ENCODE results near the gene CHMP6.
"Not testable (repeated sequence)": the region's sequence is repeated elsewhere in the genome, so short reads cannot be mapped to it uniquely, and the experiment has no call there.

CHMP6 gene

DNA sequence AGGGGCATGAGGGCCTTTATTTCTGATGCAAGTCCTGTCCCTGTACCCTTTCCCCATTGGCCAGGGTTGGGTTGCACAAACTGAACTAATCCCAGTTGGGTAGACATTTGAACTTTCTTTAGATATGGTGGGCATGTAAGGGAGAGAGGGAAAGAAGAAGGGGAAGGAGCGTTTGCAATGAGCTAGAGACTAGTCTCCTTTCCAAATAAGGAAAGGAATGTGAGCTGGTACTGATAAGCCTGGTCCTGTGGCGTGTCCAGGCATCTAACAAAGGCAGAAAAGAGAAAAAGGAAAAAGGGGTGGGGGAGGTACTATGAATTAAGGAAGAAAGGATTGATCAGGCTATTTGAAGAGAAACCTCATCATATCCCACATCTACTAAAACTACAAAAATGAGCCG, 20.3 kb downstream of the CHMP6 start:
- no peak for DNase-seq (ENCODE audit: low read depth, low spot score)

DNA sequence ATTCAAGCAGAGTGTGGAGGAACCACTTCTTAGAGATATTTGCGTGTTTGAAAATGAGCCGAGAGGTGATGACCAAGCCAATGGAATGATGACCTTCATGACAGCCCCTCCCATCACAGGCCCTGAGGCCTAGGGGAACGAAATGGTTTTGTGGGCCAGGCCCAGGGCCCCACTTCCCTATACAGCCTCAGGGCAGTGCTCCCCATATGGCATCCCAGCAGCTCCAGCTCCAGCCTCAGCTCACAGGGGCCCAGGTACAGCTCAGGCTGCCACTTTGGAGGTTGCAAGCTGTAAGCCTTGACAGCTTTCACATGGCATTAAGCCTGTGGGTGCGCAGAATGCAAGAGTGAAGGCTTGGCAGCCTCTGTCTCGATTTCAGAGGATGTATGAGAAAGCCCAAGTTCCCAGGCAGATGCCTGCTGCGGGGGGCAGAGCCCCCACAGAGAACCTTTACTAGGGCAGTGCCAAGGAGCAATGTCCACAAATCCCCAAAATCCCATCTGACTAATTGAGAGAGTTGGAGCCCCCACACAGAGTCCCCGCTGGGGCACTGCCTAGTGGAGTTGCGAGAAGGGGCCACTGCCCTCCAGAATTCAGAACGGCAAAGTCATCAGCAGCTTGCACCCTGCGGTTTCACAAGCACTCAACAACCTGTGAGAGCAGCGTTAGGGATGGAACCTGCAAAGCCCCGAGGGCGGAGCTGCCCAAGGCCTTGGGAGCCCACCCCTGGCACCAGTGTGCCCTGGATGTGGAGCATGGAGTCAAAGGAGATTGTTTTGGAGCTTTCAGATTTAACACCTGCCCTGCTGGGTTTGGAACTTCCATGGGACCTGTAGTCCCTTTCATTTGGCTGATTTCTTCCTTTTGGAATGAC, 21.2 kb downstream of the CHMP6 start:
- DNase-seq (ENCODE audit: low read depth, low spot score) = no peak

DNA sequence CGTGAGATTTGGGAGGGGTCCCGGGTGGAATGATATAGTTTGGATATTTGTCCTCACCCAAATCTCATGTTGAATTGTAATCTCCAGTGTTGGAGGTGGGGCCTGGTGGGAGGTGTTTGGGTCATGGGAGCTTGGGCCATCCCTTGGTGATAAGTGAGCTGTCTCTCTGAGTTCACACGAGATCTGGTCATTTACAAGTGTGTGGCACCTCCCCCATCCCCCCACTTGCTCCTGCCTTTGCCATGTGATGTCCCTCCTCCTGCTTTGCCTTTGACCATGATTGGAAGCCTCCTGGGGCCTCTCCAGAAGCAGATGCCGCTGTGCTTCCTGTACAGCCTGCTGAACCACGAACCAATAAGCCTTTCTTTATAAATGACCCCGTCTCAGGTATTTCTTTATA, 22.0 kb downstream of the CHMP6 start:
- no peak for DNase-seq (ENCODE audit: low read depth, low spot score)

- no peak for DNase-seq (ENCODE audit: low read depth, low spot score)
Observed at GRCh38 chr17:81015136-81015535, 23.5 kb downstream of the CHMP6 start.

DNA sequence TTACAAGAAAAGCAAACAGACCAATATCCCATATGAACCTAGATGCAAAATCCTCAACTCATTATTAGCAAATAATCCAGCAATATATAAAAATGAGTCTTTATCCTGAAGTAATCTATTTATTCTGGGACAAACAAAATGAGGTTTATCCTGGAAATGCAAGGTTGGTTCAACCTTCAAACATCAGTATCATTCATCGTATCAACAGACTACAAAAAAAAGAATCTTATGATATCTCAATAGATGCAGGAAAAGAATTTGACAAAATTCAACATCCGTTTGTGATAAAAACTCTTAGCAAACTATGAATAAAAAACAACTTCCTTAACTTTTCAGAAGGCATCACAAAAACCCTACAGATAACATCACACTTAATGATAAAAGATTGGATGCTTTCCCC, 24.9 kb downstream of the CHMP6 start:
- DNase-seq (ENCODE audit: low read depth, low spot score) = no peak

- DNase-seq (ENCODE audit: low read depth, low spot score) = not testable (repeated sequence)
Observed at GRCh38 chr17:81017330-81017729, 25.7 kb downstream of the CHMP6 start.

DNA sequence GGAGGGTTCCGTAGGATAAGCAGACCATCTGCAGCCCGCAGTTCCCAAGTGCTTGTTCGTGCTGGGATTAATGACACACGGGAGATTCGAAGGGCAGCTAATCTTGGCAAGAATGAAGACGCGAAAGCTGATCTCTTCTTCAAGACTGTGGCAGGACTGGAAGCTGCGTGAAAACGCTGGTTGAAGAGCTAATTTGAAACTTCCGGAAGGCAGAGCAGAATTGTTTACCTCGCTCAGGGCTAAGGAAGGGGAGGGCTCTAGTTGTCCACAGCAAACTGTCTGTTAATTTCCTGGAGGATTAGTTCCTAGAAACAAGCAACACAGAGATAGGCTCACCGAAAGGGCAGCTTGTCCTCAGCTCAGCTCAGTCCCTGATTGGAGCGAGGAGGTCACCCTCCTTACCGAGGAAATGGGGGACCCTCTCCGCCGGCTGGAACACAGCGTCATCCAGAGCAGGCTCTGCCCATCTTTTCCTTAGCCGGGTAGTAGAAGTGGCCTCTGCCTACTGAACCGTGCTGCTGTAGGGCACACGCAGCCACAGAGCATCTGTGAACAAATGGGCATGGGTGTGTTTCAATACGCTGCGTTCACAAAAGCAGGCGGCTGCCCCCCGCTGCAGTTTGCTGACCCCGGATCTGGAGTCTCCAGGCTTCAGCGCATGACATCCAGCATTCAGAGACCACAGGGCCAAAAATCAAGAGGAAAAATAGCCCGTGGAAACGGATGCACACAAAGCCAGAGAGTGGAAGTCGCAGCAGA, 26.6 kb downstream of the CHMP6 start:
- no peak for DNase-seq (ENCODE audit: low read depth, low spot score)

GRCh38 chr17:81019563-81020442, 28.2 kb downstream of the CHMP6 start:
- no peak for DNase-seq (ENCODE audit: low read depth, low spot score)

DNA sequence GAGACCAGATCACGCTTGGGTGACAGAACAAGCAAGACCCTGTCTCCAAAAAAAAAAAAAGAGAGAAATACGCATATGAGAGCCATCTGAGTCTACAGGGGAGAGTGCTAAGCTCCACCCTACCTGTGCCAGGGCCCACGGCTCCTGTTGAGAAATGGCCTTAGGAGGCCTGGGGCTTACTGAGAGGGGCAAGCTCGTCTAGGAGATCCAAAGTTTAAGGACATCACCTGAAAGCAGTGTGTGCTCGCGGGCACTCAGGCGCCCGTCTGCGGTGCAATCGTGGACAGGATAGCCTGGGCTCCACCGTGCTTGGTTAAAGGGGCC, 28.8 kb downstream of the CHMP6 start:
- no peak for DNase-seq (ENCODE audit: low read depth, low spot score)

DNA sequence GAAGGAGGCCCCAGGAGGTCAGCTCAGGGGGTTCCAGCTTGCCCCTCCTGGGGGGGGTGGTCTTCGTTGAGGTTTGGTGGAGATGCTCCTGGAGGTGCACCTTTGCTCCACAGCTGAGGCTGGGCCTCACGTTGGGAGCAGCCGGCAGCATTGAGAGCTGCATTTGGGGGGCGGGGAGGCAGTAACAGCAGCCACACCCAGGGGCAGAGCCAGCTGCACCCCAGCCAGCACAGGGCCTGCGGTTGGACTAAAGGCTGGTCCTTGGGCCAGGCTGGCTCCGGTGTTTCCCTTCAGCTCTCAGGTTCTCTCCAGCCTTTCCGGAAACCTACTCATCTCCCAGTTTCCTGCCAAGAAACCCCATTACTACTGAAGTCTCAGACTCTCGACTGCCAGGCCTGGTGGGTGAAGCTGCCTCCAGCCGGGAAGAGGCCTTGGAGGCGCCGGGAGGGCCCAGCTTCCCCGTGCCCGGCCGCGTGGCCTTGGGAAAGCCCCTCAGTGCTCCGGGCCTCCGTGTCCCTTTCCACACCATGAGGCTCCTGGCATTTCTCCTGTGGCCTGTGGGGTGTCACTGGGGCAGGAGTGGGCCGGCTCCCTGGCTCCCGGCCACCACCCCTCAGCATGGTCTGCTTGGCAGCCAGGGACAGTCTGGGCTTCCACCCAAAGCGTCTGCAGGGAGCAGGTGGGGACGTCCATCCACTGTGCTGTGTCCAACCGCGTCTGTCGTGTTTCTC, 29.3 kb downstream of the CHMP6 start:
- no peak for DNase-seq (ENCODE audit: low read depth, low spot score)

DNA sequence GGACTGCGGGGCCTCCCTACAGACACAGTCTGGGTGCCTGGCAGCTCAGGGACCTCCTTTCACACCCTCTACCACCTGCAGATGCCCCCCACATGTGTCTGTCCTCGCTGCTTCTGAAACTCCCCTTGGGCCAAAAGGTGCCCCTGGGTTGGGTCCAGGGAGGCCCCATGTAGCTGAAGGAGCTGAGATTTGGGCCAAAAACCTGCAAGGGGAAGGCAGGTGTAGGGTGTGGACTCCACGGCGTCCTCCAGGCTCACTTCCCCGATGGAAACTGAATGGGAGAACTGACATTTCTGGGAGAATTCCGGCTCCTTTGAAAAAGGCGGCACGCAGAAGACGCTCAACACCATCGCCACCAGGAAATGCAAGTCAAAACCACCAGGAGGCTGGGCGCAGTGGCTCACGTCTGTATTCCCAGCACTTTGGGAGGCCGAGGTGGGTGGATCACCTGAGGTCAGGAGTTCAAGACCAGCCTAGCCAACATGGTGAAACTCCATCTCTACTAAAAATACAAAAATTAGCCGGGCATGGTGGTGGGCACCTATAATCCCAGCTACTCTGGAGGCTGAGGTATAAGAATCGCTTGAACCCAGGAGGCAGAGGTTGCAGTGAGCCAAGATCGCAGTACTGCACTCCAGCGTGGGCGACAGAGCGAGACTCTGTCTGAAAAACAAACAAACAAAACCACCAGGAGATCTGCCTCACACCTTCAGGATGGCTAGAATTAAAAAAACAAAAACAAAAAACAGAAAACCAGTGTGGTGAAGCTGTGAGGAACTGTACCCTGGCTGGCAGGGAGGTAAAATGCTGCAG, 30.1 kb downstream of the CHMP6 start:
- DNase-seq (ENCODE audit: low read depth, low spot score) = no peak

GRCh38 chr17:81022344-81022676, 30.7 kb downstream of the CHMP6 start:
- DNase-seq (ENCODE audit: low read depth, low spot score) = no peak

- DNase-seq (ENCODE audit: low read depth, low spot score) = no peak
Observed at GRCh38 chr17:81025065-81025740, 33.6 kb downstream of the CHMP6 start.

GRCh38 chr17:81025741-81026129, 34.1 kb downstream of the CHMP6 start:
- no peak for DNase-seq (ENCODE audit: low read depth, low spot score)

DNA sequence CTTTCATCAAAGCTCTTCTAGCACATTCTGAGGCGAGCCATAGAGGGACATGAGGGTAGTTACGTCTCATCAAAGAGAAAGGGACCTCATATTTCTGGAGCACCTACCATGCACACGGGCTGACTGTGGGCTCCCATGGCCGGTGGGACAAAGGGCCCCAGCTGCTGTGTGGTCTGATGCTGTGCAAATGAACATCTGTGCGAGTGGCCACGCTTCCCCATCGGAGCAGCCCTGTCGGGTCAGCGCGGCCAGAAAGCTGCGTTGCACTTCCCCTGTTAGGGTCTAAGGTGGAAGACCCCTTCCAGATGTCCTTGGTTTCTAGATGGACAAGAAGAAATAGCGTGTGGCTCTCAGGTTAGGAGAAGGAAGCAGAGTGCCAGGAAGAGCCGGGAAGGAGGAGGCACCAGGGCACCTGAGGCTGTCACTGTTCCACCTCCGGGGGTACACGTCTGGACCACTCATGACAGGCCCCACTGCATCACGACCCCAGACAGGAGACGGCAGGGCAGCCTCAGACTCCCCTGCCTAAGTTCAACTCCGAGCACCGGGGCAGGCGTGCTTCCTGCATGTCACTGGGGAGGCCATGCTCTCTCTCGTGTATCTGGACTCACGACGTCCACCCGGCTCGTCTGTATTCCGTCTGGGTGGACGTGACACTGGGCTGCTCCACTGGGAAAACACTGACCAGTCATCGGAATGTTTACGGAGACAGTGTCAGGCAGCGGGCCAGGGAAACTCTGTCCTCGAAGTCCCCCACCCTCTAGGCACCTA, 34.8 kb downstream of the CHMP6 start:
- no peak for DNase-seq (ENCODE audit: low read depth, low spot score)

DNA sequence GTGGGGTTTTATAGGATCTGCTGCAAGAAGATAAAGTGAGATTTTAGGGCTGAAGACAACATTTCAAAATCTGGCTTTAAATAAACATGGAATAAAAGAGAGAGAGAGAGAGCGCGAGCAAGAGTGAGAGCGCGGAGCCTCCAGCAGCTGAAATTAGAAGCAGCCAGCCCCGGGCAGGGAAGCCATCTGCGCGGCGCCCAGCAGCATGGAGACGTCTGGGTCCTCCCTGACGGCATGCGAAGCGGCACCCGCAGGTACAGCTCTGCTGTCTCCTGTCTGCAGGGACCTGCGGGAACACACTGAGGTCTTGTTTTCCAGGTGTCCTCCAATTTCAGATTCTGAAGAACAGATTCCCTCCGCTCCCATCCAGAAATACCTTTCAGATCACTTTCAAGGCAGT, 35.4 kb downstream of the CHMP6 start:
- no peak for DNase-seq (ENCODE audit: low read depth, low spot score)

DNA sequence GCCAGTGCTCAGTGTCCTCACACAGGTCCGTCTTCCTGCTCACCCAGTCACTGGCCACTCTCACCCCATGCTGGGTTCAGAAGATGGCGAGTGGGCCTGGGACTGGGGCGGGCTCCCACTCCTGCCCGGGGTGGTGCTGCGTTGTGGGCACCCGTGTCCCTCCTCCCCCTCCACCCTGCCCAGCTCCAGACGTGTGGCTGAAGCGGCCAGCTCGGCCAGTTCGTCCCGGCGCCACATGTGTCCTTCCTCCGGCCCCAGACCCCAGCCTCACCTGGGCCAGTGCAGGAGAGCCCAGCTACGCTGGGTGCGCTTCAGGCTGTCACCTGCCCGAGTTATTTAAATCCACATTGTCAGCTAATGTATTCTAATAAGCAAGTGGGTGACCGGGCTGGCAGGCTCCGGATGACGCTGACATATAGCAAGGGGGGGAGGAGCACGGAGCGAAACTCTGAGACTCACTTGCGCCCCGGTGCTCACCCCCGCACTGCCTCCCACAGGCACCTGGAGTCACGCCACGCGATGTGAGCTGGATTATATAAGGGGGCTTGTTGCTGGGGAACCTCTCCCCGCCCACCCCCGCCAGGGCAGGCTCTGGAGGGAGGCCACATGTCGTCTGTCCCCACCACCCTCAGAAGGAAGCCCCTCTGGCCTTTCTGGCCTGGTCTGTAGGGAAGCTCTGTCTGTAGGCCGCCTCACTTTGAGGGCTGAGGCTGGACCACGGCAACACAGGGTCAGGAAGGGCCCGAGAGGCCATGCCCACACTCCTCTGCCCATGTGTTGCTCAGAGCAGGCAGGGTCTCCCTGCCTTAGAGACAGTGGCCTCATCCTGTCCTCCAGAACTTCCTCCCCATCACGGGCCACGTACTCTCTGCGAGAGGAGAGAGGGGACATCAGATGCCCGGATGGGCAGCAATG, 36.2 kb downstream of the CHMP6 start:
- DNase-seq (ENCODE audit: low read depth, low spot score) = no peak

DNA sequence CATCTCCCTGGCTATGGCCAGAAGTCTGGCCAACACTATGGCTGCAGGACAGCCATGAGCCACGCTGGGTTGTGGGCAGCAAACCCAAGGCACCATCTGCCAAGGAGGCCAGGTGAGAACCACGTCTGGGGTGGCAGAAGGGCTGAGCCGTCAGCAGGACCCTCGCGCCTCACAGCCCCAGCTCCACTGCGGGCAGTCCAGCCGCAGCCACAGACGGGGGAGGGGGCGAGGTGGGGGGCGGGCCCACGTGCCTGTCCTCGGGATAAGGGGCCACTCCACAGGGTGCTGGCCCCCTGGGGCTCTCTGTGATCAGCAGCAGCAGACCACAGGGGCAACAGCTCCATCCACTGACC, 36.8 kb downstream of the CHMP6 start:
- no peak for DNase-seq (ENCODE audit: low read depth, low spot score)

All from smooth muscle cell of the brain vasculature (primary cell).